Ishikawa (cell line): ENCODE measurements around the gene MGAT3.

Source experiments
- CEBPB ChIP-seq: IDR thresholded peaks from 2 replicates; pipeline ENCODE4 v1.6.1; 2012
- CREB1 ChIP-seq: IDR thresholded peaks from 2 replicates; pipeline ENCODE4 v1.6.1; 2012; ENCODE audit warnings: low read depth
- EGR1 ChIP-seq: IDR thresholded peaks from 2 replicates; pipeline ENCODE4 v1.6.1; 2012
- EP300 ChIP-seq: IDR thresholded peaks from 2 replicates; pipeline ENCODE4 v1.6.1; 2012; ENCODE audit warnings: borderline replicate concordance
- FOXM1 ChIP-seq: IDR thresholded peaks from 2 replicates; pipeline ENCODE4 v1.6.1; 2012; ENCODE audit warnings: low read depth, borderline replicate concordance
- MAX ChIP-seq: IDR thresholded peaks from 2 replicates; pipeline ENCODE4 v1.6.1; 2012
- NFIC ChIP-seq: IDR thresholded peaks from 2 replicates; pipeline ENCODE4 v1.6.1; 2012
- RAD21 ChIP-seq: IDR thresholded peaks from 2 replicates; pipeline ENCODE4 v1.6.1; 2012; ENCODE audit warnings: low read depth
- REST ChIP-seq: IDR thresholded peaks from 2 replicates; pipeline ENCODE4 v1.6.1; 2012; ENCODE audit warnings: low read depth, mild to moderate bottlenecking
- TAF1 ChIP-seq: IDR thresholded peaks from 2 replicates; pipeline ENCODE4 v1.6.1; 2012; ENCODE audit warnings: low read depth, mild to moderate bottlenecking
- TCF12 ChIP-seq: IDR thresholded peaks from 2 replicates; pipeline ENCODE4 v1.6.1; 2012; ENCODE audit warnings: low read depth
- TEAD4 ChIP-seq: IDR thresholded peaks from 2 replicates; pipeline ENCODE4 v1.6.1; 2012
- USF1 ChIP-seq: IDR thresholded peaks from 2 replicates; pipeline ENCODE4 v1.6.1; 2012
- YY1 ChIP-seq: IDR thresholded peaks from 2 replicates; pipeline ENCODE4 v1.6.1; 2012; ENCODE audit warnings: low read depth
- ZBTB7A ChIP-seq: IDR thresholded peaks from 2 replicates; pipeline ENCODE4 v1.6.1; 2012; ENCODE audit warnings: low read depth

Gene MGAT3

GRCh38 chr22:39429186-39429585, 27.6 kb upstream of the MGAT3 start:
- TF ChIP-seq MAX = no peak
- TF ChIP-seq FOXM1 = no peak
- TF ChIP-seq NFIC = no peak
- TF ChIP-seq YY1 = no peak
- no peak for TF ChIP-seq CREB1
- TF ChIP-seq TCF12 = no peak
- TF ChIP-seq TEAD4 = no peak
- TF ChIP-seq CEBPB = no peak
- TF ChIP-seq ZBTB7A = no peak
- TF ChIP-seq USF1 = no peak
- TF ChIP-seq TAF1 = no peak
- TF ChIP-seq EP300 = no peak

- TF ChIP-seq ZBTB7A (no peak), CEBPB (no peak), EGR1 (no peak)
Measured at GRCh38 chr22:39429916-39430575, 26.8 kb upstream of the MGAT3 start.

- TF ChIP-seq YY1 (no peak), EP300 (no peak), RAD21 (no peak), CREB1 (no peak), MAX (no peak), REST (no peak), CEBPB (no peak), NFIC (no peak), USF1 (no peak), ZBTB7A (no peak), FOXM1 (no peak), EGR1 (no peak), TEAD4 (no peak), TCF12 (no peak)
Measured at GRCh38 chr22:39430576-39431150, 26.1 kb upstream of the MGAT3 start.

GRCh38 chr22:39431216-39431801, 25.5 kb upstream of the MGAT3 start:
- TF ChIP-seq TCF12 = no peak
- TF ChIP-seq EP300 = no peak
- TF ChIP-seq NFIC = no peak
- no peak for TF ChIP-seq EGR1
- TF ChIP-seq REST = no peak

- TF ChIP-seq NFIC (no peak), YY1 (no peak), MAX (no peak), EGR1 (no peak), REST (no peak), EP300 (no peak), TEAD4 (no peak), TAF1 (no peak), FOXM1 (no peak), USF1 (no peak), CEBPB (no peak), TCF12 (no peak), ZBTB7A (no peak), RAD21 (no peak), CREB1 (no peak)
Measured at GRCh38 chr22:39431821-39432251, 25.0 kb upstream of the MGAT3 start.
